Measurements from ENCODE around the gene PEF1.

DNA sequence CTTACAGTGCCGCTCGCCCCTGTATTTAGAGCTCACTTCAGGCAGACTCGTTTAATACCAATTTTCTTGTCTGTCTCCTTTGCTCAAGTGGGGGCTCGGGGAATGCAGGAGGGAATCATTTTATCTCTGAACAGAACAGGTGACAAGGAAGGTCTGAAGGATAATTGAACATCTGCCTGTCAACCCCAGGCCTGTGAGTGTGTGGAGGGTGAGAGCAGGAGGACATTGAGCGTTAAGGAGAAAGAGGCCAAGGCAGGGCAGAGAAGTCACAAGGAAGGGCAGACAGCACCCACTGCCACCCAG, 9.7 kb upstream of the PEF1 start:
- TF ChIP-seq, protein P1, sequence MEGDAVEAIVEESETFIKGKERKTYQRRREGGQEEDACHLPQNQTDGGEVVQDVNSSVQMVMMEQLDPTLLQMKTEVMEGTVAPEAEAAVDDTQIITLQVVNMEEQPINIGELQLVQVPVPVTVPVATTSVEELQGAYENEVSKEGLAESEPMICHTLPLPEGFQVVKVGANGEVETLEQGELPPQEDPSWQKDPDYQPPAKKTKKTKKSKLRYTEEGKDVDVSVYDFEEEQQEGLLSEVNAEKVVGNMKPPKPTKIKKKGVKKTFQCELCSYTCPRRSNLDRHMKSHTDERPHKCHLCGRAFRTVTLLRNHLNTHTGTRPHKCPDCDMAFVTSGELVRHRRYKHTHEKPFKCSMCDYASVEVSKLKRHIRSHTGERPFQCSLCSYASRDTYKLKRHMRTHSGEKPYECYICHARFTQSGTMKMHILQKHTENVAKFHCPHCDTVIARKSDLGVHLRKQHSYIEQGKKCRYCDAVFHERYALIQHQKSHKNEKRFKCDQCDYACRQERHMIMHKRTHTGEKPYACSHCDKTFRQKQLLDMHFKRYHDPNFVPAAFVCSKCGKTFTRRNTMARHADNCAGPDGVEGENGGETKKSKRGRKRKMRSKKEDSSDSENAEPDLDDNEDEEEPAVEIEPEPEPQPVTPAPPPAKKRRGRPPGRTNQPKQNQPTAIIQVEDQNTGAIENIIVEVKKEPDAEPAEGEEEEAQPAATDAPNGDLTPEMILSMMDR (IDR thresholded peaks at IDR 0.05), result no peak
- TF ChIP-seq POLR2A (IDR thresholded peaks at IDR 0.05) (no peak), POLR2AphosphoS5 (IDR thresholded peaks at IDR 0.05; ENCODE audit: insufficient read depth in 1 of 2, low read depth in 1 of 2) (no peak)

All from vagina (tissue), 2 donors.